GM18861 (cell line): ENCODE measurements around the gene RAPGEF5.

Experiments
- ATAC-seq: cut with Tn5 transposase; IDR thresholded peaks from one replicate; pipeline ENCODE4 v1.9.1; 2021; ENCODE audit not compliant: unreplicated experiment

RAPGEF5 gene

DNA sequence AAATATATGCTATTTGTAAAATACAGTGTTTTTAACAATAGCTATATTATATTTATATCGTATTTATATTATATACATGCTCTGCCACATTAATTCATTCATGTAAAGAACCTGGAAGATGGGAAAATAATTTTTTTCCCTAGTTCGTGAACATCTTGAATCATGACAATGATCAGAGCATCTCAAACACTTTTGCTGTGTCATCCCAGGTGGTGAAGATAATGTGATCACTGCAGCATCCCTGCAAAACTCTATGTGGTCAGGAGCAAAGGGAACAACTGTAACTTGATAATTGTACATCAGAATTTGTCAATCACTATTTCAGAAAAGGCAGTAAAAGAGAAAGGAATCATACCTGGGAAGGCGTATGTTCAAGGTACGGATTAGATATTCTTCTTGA, 39.3 kb downstream of the RAPGEF5 start:
- no peak for ATAC-seq

DNA sequence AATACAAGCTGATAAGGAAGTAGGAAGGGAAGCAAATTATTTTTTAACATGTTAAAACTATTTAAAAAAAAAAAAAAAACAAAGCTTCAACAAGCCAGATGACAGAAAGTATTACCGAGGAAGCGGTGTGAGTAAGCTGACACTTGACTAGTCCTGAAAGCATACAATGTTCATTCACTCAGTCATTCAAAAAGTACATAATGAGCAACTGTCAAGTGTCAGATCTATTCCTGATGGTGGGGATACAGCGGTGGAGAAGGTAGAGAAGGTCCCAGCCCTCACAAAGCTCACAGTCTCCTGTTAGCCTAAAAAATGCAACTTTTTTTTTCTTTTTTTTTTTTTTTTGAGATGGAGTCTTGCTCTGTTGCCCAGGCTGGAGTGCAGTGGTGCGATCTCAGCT, 40.0 kb downstream of the RAPGEF5 start:
- ATAC-seq: no peak

DNA sequence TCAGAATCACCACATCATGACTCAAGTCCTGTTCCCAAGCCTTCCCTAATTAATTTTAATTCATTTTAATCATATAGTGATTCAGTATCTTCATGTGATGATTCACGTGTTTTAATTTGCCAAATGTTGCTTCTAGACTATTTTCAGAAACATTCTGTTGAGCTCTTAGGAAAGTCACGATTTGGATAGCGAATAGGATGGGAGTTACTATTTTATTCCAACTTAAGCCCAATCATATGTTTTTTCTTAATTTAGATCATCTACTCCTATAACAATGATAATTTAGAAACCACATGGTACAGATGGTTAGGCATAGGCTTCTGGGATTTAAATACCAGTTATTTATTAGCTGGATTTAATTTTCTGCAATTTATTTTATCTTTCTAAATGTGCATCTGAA, 49.1 kb downstream of the RAPGEF5 start:
- no peak for ATAC-seq

DNA sequence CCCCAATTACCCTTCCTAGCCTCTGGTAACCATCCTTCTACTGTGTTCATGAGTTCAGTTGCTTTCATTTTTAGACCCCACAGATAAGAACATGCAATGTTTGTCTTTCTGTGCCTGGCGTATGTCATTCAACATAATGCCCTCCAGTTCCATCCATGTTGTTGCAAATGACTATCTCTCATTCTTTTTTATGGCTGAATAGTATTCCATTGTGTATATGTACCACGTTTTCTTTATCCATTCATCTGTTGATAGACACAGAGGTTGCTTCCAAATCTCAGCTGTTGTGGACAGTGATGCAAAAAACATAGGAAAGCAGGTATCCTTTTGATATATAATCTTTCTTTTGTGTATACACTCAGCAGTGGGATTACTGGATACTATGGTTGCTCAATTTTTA, 51.2 kb downstream of the RAPGEF5 start:
- ATAC-seq: no peak

DNA sequence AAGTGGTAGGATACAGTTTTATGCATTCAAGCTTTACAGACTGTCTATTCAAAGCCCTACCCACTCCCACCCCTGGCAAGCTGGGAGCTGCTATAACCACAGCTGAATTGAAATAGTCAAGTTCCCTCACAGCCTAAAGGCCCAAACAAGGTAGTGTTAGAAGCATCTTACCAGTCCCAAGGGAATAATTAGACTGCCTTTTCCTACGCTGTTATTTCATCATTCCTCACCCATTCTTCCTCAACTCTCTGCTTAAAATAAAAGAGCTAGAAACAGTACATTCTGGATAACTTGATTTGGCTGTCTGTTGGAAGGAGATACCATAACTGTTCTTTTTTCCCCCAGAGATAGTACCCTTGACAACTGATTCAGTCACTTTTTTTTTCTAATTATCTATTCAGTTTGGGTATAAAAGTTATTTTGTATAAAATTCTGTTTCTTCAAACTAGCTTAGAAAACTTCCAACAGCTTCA, 54.0 kb downstream of the RAPGEF5 start:
- ATAC-seq: no peak

DNA sequence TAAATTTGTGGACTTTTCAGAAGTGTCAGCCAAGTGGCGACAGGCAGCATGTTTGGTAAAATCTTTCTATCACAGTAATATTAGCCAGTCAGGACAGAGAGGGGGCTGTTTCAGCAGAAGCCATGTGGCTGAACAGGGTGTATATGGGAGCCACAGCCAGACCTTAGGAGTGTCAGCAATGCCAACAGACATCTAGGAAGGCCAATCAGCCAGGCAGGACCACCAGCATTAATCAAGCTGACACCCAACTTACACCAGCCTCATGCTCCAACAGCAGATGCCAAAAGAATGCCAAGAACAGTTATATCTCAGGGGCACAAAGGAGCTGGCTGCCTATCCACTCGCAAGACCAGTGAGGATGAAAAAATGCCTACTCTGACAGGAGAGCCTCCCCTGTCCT, 54.8 kb downstream of the RAPGEF5 start:
- no peak for ATAC-seq

DNA sequence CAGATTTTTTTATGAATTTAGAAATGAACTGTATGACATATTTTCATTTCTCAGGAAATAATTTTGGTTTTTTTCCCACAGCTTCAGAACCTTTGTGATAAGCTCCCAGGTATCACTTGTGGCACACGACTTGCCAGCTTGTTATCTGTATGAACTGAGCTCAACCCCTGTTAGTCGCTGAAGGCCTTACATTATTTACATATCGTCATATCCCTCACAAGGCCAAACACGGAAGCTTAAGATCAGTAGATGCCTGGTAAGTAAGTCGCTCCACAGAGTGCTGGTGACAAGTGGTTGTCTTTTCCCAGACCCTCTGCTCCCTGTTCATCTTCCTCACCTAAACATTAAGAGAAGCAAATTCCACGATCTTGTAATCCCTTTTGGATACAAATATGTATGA, 55.2 kb downstream of the RAPGEF5 start:
- ATAC-seq: no peak

DNA sequence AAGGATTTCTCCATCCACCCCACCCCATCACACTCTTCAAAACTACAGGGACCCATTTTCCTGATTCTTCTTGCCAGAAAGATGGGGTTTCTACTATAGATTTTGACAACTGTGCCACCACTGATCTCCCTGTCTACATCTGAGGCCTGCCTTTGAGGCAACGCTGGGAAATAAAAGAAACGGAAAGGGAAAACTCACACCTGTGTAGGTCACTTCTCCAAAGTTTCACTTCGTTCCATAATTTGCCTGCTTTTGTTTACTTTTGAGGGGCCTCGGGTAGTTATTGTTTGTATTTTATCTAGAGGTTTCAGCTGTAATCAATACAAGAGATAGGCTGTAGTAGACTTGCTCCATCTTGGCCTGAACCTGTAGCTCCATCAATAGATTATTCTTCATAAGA, 56.1 kb downstream of the RAPGEF5 start:
- ATAC-seq: no peak

DNA sequence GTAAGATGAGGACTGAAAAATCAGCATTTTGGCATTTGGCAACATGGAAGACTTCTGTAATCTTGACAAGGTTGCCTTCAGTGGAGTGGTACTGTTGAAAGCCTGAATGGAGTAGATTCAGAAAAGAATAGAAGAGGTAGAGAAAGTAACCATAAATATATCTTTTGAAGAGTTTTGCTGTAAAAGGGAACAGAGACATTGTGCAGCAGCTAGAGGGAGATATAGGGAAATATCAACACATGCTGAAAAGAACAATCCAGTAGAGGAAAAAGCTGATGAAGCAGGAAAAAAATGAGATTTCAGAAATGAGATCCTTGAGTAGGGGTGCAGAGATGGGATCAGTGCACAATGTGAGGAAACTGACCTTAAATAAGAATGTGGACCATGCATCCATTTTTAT, 60.0 kb downstream of the RAPGEF5 start:
- ATAC-seq: no peak

DNA sequence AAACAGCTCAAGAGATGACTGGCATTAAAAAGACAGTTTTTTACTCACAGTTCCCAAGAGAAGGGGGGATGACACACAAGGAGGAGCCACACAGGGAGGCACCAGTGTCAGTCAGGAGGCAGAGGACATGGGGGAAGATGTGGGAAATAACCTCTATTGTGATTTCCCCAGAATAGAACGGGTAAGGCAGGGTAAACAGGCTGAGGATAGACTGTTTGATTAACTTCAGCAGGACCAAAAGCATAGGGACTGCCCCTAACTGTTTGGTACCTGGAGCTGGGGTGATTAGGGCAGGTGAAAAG, 60.7 kb downstream of the RAPGEF5 start:
- no peak for ATAC-seq

DNA sequence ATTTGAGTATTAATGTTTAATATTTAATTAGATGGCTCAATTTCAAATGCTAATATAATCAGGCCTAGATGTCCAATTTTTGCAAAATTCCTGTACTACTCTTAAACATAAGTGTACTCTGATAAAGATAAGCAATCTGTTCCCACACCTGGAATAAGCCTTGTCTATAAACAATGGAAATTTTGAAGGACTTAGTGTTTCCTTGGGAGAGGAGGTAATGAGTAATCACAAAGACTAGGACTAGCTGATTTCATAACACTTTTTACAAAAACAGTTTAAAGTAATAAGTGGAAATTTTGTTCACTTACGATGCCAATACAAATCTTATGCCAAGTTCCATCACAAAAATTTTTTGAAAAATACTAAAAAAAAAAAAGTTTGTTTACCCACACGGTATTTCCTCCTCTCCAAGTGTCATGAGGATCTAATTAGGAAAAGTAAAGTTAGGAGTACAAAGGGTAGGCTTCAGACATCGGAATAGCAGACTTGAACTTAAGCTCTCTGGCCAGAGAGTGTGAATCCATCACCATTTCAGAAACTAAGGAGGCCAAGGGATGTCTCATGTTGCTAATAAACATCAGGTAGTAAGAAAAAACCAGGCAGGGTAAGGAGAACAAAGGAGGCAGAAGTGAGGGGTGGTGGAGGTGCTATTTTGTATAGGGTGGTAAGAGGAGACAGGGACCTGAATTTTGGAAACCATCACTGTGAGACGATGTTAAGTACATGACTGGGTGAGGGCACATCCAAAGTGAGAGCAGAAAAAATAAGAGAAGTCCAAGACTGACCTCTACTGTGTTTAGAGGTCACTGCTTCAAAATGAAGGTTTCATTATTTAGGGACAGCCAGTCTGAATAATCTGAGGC, 61.3 kb downstream of the RAPGEF5 start:
- ATAC-seq: no peak

DNA sequence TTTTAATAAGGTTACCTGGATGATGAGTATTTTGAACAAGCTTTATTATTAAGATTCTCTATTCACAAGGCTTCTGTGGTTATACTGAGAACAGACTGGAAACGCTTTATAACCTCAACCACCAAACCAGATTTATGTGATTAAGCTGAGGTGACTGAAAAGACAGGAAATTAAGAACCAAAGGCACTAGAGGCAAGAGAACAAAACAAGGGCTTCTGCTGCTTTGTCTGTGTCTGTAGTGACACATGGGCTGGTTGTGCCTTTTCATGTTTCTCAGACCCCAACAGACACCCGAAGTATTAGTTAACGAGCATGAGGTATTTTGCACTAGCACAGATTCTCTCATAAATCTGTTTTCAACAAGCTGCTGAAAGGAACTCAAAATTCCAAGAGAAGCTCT, 64.4 kb downstream of the RAPGEF5 start:
- no peak for ATAC-seq

DNA sequence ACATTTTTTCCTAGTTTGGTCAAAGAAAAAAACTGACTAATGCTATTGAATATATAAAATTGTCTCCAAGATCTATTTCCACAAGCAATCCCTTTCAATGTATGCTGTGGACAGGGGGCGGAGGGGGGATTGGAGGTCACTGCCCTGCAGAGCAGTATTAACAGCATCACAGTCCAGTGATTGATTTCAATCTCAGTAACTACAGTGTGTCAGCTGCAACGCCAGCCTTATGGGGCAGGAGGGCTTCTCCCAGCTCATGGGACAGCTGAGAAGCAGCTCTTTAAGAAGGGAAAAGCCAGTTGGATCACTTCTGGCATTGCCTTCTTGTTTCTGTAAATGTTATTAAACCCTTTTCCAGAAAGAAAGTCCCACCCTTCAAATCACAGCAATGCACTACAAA, 65.0 kb downstream of the RAPGEF5 start:
- no peak for ATAC-seq

DNA sequence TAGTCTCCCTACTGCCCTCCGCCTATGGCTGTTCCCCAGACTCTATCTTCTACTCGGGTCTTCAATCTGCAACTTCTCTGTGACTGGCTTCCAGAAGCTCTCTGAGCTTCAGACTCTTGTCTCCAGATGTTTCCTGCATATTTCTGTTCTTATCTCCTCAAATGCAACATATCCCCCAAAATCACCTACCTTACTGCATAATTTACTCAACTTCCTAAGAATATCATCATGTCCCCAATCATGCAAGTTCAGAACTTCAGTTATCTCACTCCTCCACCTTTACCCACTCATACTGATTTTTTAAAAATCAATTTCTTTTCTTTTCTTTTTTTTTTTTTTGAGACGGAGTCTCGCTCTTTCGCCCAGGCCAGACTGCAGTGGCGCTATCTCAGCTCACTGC, 68.8 kb downstream of the RAPGEF5 start:
- no peak for ATAC-seq

DNA sequence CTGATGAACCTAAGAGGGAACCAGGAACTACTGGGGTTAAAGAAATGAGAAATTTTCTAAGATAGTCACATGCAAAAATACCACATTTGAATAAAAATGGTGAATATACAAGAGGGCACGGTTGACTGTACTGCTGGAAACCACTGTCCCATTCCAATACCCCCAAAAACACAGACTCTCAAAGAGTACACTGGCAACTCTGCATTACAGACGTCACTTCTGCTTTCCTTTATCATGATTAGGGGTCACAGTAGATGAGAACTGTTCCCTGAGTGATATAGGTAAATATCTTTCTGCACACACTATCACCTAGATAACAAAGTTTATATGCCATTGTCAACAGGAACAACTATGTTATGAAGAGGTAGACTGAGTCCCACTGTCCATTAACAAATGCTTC, 69.5 kb downstream of the RAPGEF5 start:
- no peak for ATAC-seq

DNA sequence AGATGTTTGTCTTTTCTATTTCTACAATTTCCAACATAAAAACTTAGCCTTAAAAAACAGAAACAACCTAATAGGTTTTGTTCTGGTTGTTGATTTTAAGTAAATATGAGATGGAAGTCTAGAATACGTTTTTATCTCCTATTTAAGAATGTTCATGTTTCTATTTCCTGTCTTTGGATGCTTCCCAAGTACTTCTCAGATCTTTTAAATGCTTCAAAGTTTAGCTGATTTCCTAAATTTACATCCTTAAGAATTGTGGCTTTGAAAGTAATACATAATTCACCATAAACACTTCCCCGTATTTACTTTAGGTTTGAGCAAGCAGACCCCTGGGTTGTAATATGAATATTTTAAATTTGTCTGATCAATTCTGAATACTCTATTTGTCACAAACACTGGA, 70.5 kb downstream of the RAPGEF5 start:
- ATAC-seq: no peak

DNA sequence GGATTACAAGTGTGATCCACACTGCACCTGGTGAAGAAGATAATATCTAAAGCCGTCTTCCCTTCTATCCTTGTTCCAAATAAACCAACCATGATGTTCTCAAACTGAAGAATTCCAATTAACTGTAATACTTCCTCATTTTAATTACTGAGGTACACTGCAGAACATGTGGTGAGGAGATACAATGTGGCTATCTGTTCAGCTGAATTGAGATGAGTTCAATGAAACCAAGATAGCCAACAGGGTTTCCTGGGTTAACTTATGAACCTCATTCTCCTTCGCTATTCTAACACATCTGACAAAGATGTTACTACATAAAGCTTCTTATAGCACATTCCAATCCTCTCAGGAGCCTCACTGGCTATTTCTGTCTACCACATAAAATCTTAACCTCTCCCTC, 75.5 kb downstream of the RAPGEF5 start:
- no peak for ATAC-seq

DNA sequence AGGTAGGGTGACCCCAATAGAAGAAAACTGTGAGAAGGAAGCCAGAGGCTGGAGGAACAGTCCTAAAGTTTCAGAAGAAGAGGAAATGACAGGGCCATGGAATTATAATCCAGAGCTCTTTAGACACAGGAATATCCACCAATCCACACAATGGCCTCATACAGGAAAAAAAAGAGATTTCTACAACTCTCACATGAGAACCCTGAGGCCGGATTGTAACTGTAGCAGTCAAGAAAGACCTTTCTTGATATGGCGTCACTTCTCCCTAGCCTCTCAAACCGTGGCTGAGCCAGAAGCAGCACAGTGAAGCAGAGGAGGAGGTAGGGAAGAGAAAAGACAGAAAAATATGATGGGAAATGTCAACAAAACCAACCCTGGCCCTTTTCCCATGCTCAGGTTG, 76.9 kb downstream of the RAPGEF5 start:
- no peak for ATAC-seq

DNA sequence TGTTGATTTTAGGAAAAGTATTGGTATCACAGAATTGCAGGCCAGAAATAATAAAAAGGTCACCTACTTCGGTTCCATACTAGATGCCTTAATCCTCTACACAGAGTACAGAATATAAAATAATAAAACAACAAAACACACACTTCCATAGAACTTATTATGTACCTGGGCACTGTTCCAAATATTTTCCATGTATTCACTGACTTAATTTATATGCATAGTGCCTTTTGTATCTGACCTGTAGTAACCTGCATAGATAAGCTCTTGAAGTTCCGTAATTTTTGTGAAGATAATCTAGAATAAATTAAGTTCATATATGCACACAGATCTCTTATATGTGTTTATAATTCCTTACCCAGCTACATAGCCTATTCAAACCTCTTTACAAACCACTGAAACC, 78.3 kb downstream of the RAPGEF5 start:
- no peak for ATAC-seq

DNA sequence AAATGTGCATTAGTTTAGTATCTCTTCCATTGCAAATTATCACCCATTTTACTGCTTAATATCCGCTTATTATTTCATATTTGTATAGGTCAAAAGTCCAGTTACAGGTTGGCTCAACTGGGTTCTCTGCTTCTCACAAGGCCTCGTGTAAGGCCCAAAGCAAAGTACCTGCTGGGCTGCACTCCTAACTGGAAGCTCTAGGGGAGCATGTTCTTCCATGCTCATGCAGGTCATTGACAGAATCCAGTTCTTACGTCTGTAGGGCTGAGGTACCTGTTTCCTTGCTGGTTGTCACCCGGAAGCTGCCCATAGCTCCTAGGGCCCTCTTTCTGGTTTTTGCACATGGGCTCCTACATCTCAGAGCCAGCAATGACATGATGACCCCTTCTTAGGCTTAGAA, 79.6 kb downstream of the RAPGEF5 start:
- ATAC-seq: no peak

DNA sequence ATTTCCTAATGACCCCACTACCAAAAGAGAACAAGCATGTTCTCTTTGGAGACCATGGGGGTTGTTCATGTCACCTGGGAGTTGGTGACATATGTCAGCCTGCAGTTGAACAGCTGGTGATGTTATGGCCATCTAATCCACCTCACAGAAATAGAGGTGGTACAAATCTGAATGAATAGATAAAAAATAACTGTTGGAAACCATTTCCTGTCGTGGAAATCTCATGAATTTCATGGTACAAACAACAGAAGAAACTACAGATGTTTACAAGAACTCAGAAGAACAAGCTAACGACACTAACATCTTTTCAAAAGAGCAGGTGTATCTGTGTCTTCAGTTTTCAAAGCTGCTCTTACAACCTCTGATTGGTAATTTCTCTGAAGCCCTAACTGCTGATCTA, 81.3 kb downstream of the RAPGEF5 start:
- no peak for ATAC-seq

DNA sequence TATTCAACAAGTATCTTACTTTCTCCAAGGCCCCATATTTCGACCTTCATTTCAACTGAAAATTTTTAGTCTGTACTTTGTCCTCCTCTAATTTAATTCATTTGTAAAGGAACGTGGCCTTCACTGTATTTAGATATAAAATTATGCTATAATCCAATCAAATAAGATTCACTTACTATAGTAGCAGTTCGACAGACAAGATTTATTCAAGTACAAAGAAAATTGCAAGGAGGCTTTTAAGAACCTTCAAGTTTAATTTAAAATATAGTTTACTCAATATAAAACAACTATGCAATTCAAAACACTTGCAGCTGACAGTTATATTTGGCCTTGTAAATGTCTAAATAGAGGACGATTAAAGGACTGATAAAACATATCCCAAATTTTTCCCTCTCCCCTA, 85.6 kb downstream of the RAPGEF5 start:
- ATAC-seq: no peak

DNA sequence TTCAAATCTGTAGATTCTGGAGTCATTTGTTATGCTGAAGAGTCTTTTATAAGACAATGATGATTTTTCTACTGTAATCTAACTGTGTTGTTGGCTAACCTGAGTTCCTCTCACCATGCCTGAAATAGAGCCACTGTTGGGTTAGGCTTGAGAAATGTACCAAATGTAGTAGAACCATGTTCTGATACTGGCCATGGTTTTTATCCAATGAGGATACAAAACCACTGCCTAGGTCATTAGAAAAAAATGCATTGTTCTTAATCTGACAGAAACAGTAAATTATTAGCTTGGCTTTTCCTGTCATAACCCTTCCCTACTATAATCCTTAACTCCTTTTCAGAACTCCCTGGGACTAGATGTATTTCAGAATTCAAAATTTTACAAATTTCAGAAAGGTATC, 86.6 kb downstream of the RAPGEF5 start:
- no peak for ATAC-seq
